Right lobe of liver (tissue), 4 donors: Measurements from ENCODE around the gene GBGT1.

ENCODE experiments used
- CTCF ChIP-seq, 4 donors: fragments of 200-600 bp in 3 of 4; fragments of 450-650 bp in 1 of 4; IDR thresholded peaks; one replicate each; pipeline versions ENCODE4 v1.5.1 to v1.8.0; 2016 to 2022; ENCODE audit warnings: antibody characterized with exemption in 4 of 4, mild to moderate bottlenecking in 2 of 4
- POLR2A ChIP-seq: fragments of 450-650 bp; IDR thresholded peaks from one replicate; pipeline ENCODE4 v1.6.1; 2017; ENCODE audit warnings: antibody characterized with exemption, mild to moderate bottlenecking
- donor health status: DM: no; HTN: no; CAD: no.
- donor health status: DM: no; HTN: no; CAD: no.
- donor health status: DM: no; HTN: yes; CAD: no.

DNA sequence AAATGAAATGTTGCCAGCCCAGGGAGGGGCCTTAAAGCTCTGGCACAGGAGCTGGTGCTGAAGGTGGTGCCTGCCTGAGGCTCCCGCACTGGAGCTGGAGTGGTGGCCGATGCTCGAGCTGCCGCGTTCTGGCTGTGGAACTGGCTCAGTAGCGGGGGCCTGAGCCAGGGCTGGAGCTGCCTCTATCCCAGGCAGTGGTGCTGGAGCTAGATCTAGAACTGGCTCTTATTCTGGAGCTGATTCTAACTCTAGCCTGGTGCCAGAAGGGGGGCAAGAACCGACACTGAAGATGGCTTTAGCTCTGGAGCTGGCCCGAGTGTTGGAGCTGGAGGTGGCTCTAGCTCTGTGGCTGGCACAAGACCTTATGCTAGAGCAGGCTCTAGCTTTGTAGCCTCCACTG, 26.1 kb upstream of the GBGT1 start:
- TF ChIP-seq POLR2A (no peak), CTCF (IDR thresholded peaks at IDR 0.05) (no peak)
